DMS153 treated with DMSO at 0.1 percent for 48 hours (cell line): Measurements from ENCODE around the gene LRMDA.

Experiments
- DNase-seq: peaks from one replicate; lab custom pipeline; 2025; ENCODE audit not compliant: unreplicated experiment; lab: John Stamatoyannopoulos, UW

The LRMDA gene

DNA sequence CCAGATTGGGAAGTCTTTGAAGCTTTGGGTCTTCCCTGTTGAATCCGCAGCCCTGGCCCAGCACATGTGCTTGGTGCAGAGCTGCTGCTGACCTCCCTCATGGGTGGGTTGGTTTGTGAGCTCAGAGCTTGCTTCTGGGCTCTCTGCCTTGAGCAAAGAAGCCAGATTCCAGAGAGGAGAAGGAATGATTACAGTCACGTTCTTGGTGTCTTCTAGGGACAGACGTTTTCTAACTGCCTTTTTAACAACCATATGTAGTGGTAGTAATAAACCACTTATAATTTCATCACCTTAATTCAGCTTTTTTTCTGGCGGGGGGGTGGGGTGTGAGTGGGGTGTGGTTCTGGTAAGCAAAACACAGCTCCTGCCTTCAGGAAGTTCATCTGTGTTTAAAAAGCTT lies 39.5 kb downstream of the LRMDA start:
- no peak for DNase-seq

DNA sequence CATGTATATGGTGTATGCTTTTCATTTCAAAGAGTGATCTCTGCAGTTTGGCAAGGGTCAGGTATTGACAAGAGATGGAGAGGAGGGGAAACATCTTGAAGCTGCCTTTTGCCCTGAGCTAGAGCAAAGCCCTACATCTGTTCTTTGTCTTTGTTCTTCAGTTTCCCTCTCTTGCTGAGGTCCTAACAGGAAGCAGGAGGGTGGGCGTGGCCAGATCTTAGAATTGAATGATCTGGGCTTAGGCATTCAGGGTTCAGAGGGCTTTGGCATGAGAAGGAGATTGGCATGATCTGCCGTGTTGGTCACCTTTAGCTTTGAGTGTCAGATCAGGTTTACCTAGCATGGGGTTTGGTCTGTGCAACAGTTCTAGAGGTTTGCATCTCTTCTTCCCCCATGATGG lies 41.3 kb downstream of the LRMDA start:
- no peak for DNase-seq

DNA sequence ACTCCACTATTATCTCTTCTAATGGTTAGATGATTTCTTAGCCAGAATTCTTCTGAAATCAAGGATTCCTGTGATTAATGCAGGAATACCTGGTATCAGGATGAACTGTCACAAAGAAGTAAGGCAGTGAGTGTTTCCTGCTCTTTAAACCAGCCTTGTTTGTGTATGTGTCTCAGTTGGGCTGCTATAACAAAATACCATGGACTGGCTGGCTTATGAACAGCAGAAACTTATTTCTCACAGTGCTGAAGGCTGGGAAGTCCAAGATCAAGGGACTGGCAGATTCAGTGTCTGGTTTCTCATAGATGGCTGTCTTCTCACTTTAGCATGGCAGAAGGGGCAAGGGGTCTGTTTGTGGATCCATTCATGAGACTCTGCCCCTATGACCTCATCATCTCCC lies 42.7 kb downstream of the LRMDA start:
- no peak for DNase-seq

DNA sequence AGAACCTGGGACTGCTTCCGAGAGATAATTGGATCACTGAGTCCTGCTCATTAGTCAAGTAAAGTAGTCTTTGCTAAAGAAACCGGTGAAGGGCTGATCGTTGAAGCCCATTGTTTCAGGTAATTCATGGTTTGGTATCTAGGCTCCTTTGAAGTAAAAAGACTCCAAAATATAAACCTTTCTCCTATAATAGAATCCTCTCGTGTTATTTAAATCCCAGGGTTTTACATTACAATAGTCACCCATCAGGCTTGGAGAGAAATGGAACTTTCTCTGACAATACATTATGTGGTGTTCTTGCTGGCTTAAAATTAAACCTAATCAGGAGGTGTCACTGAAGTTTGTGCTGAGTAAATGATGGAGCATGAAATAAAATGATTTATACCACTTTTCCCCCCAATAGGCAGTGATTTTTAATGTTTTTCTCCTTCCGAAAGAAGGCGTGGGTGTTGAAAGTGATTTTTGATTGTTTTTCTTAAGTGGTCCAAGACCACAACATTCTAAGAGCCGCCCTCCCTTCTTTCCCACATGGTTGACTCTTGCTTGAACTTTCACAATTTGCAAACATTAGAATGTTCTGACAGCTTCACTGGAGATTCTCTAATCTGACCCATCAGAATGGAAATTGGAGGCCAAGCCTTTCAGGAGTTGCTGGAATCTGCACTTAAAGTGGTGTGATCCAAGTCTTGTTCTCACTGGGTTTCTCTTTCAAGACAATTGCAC lies 44.2 kb downstream of the LRMDA start:
- DNase-seq, result no peak

DNA sequence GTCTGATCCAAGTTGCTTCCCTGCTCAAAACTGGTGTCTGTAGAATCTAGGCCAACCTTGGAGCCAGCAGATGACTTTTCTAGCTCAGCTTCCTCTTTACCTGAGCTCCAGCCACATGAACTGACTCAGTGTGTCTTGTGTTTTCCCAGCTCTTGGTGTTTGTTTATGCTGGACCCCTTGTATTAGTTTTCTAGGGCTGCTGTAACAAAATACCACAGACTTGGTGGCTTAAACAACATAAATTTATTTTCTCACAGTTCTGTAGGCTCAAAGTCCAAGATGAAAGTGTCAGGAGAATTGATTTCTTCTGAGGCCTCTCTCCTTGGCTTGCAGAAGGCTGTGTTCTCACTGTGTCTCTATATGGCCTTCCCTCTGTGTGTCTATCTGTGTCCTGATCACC lies 45.1 kb downstream of the LRMDA start:
- DNase-seq, result no peak

DNA sequence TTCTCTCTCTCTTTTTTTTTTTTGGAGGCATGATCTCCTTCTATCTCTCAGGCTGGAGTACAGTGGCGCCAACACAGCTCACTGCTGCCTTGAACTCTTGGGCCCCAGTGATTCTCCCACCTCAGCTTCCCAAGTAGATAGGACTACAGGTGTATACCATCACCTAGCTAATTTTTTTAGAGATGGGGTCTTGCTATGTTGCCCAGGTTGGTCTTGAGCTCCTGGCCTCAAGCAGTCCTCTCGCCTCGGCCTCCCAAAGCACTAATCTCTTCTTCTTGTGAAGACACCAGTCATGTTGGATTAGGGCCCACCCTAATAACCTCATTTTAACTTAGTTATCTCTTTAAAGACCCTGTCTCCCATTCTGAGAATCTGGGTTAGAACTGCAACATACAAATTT lies 45.6 kb downstream of the LRMDA start:
- no peak for DNase-seq

DNA sequence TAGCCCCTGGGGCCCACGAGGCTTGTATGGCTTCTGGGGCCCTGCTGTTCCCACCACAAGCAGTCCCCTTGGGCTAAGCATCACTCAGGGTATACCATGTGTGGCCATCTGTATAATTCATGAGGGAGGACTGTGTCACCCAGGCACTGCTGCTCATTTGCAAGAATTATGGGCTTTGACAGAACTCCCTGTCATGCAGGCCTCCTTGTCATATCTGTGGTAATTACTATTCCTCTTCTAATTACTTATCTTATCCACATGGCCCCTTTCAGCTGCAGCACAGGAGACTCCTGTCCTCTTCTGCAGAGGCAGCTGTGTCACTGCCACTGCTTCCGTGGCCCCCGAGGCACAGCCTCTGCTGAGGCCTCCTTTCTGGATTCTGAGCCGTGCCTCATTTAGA lies 46.3 kb downstream of the LRMDA start:
- DNase-seq, result no peak

DNA sequence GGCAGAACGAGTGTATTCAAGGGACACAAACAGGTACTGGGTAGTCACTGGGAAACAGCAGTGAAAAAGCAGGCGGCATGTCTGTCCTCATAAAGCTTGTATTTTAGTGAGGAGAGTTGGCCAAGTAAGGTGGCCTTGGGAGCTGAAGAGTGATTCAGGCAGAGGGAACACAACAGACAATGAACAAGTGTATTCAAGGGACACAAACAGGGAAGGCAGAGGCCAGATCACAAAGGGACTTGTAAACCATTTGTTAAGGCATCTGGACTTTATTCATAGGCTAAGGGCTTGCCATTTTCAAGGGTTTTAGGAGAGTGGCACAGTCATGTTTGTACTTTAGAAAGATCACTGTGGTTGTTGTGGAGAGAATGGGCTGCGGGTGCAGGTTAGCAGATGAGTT lies 49.0 kb downstream of the LRMDA start:
- DNase-seq, result no peak

DNA sequence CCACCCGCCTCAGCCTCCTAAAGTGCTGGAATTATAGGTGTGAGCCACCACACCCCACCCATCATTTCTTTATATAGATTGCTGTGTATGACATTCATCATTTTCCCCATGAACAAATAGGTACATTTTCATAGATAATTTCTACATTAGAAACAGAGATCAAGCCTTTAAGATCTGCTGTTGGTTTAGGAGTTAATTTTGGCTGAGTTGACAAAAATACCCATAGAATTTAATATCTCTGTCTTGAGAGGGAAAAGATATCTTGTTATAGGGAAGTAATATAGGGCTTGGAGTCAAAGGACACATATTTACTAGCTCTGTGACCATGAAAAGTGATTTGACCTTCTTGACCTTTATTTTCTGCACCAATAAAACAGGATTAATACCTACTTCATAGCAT lies 51.8 kb downstream of the LRMDA start:
- DNase-seq, result no peak

DNA sequence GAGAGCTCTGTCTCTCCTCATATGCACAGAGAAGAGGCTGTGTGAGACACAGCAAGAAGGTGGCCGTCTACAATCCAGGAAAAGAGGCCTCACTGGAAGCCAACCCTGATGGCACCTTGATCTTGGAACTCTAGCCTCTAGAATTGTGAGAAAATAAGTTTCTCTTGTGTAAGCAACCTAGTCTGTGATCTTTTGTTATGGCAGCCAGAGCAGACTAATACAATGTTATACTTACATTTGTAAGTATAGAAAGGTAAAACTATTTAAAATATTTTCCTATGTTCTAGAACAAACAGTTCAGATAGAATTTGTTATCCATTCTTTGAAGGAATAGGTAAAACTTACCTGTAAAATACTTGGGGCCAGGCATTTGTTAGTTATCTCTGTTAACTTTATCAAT lies 53.3 kb downstream of the LRMDA start:
- DNase-seq, result no peak

DNA sequence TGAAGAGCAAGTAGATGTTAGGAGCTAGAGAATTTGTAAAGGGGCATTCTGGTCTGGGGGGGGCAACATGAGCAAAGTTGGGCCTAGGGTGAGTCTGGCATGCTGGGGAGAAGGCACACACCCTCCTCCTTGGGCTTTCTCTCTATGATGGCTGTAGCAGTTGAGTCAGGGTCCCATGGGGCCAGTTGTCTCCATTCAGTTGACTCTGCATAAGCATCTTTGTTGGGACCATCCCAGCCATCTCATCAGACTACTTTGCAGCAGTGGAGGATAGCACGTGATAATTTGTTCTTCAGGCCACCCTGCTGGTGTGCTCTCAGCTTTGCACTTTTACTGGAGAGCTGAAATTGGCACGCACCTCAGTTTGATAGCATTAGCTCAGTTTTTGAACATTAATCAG lies 55.2 kb downstream of the LRMDA start:
- no peak for DNase-seq

DNA sequence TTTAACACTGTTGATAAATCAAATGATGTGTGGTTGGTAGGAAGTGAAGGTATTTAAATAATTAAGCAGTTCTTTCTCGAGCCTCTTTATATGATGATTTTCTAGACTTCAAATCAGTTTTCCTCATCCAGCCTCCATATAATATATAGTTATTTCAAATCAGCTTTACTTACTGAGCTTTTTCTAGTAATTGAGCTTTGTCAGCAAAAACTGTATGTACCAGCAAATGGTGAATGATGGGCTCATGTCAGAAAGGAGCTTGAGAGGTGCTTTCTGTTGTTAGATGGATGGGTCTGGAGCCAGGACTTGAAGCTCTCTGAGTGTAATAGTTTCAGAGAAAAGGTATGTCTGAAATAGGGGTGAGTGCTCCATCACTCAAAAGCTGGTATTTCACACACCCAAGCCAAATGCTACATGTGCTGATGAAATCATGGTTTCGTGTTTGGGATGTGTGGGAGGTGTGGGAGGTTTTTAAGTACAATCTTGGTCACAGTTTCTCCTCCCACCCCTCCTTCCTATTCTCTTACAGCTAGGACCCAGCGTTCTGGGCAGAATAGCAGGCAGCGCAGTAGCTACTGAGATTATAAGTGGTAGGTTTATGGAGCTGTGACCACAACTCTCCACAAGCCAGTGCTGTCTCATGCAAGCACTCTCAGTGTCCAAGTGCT lies 55.8 kb downstream of the LRMDA start:
- DNase-seq, result no peak

DNA sequence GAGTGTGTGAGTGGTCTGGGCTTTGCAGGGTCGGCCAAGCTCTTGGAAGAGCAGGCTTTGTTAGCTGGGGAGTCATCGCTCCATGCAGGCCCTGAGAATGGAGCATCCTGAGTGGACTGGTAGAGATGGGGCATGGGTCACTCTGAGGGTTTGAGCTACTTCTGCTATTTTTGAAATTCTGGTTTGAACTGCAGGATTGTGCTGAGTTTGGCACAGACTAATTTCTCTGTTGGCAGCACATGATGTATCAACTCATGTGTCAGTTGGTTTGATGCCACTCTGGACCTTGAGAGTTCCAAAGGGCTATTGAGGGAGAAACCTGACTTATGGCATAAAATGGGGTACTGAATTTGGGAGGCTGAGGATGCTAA lies 56.3 kb downstream of the LRMDA start:
- no peak for DNase-seq

DNA sequence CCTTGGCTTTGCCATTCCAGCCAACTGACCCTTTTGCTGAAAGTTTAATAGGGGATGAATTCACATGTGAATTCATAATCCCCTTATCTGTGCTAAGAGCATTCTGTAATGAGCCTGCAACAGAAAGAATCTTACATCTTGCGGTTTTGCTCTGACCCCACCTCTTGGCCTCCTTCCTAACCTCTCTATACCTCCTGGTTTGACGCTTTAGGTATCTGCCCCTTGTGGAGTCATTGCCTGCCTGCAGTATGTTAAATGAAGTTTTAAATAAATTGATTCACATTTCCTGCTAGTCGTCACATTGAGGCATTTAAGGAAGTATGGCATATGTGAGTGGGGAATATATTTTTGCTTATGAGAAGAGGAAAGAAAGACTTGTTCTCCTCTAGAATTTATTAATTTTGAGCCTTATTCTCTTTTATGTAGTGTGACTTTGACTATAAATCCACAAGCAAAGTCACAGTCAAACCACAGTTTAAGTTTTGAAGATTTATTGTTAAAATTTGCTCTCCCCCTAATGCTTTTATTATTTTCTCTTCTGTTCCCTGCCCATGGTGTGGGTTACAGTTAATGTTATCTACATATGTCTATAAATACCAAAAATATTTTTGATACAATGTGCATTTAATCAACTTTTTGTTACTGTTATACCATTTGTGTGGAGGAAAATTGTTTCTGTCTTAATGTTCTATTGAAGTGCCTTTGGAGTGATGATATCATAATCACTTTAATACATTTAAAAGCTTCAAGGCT lies 60.9 kb downstream of the LRMDA start:
- no peak for DNase-seq

DNA sequence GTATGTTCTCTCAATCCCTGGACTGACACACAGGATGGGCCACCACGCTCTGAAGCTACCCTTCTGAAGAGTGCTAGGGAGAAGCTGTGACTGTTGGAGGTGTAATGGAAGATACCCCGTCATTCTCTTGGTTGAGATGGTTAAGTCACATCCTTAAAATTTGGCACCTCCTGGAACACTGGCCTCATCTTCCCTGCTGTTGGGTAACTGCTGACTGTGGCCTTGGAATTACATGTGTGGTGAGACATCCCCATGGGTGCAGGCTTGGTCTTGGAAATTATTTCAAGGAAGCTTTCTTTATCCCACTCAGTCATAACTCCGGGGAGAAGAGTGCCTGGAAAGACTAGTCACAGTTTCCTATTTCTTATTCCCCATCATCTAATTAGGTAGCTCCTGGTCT lies 62.0 kb downstream of the LRMDA start:
- no peak for DNase-seq

DNA sequence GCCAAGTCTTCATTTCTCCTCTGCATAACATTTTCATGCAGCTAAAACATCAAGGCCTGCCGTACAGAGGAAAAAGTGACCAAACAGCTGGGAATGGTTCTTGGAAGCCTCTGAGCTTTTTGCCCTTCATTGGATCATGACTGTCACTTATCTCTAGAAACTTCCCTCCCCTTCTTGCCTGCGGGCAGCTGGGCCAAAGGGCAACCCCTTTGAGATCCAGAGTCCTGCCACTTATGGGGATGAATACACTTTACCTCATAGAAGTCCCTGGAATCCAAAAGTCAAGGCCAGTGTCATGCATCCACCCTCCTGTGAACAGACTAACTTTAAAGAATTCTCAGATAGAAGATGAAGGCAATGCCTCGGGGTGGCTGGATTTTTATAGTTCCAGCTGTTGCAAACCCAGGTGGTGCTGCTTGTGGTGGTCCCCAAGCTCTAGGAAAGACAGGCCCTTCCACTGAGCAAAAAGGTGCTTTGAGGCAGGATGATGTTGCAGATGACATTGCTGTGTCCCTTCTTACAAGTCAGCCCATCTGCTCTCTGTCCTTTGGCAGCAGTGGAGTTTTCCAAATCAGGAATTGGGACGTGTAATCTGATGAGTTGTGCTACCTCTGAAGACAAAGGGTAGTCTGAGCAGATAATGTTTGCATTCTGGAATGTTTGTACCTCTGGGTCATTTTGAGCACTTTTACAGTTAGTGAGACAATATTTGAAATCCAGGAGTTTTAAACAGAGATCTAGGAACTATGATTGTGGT lies 64.2 kb downstream of the LRMDA start:
- no peak for DNase-seq

DNA sequence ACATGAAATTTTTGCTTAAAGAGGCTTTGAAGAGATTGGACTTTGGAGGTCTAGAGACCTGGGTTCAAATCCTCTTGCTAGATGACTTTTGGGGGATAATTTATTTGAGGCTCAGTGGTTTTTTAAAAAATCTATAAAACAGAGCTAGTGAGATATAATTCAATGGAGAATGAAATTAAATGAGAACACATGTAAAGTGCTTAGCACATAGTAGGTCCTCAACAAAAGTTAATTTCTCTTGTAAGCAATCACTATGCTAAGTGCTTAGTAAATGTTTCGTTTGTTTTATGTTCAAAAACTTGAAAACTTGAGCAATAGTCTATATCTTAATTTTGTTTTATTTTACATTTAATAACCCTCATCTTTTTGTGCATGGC lies 64.8 kb downstream of the LRMDA start:
- DNase-seq, result no peak

DNA sequence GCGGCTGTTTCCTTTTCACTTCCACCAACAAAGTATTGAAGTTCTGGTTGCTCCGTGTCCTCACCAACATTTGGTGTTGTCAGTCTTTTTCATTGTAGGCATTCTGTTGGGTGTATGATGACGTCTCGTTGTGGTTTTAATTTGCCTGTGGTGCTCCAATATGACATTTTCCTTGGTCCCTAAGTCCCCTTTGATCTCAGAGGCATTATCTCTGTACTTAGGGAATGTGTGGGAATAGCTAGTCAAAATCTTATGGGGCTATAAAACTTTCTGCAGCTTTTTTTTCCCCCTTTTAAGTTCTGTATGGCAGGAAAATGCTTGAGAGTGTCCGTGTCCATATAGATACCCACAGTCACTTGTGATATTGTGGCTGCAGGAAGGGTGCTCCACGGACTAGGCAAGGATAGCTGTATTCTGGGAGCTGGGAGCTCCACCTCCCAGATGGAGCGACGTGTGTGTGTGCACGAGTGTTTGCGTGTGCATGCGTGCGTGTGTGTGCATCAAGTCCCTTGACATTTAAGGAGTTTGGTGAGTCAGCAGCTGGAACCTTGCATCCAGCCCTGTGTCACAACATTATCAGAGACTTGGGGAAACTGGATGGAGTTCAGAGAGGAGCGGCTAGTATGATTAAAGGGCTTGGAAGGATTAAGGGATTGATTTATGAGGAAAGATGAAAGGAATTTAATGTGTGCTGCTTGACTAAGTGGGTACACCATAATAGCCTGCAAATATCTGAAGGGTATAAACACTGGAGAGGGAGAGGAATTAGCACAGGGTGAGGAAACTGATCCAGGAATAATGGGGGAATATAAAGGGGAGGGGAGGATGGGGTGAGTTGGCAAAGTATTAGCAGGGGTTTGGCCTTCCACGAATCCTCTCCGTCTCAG lies 66.8 kb downstream of the LRMDA start:
- no peak for DNase-seq

DNA sequence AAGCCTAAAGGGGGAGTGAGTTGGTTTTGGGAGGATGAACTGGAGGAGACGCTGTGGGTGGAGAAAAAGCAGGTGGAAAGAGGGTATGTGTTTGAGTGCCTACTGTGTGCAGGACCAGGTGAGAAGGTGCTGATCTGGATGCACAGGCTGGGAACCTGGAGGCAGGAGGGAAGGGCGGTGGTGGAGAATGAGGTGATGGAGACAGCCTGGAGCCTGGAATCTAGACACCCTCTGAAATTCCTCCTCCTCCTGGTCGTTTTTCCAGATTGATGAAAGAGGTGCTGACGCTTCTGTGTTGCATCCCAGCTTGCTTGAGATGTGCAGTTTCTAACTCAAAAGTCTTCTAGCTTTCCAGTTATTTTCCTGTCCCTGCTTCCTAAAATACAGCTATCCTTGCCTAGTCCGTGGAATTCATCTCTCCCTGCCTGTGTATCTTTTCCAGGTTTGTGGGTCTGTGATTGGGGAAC lies 67.5 kb downstream of the LRMDA start:
- no peak for DNase-seq

DNA sequence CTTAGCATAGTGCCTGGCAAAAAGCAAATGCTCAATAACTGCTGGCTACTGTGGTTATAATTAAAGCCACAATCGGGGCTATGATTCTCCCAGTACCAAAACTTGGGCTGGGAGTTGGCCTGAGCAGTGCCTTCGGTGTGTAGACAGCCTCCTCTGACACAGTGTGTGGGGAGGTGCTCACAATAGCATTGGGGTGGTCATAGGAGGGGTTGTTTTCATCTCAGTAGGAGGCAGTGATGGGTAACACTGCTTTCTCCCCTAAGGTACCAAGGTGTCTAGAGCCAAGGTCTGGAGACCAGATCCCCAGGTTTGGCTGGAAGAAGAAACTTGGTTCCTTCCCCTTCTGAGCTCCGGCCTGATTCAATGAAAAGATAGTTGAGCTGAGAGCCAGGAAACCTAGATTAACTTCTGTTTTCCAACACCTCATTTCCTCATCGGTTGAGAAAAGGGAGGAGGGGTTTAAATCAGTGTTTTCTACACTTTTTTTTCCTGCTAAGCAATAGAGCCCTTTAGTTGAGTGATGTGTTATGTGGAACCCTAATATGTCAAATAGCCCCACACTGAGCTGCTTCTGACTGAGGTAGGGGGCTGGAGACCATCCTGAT lies 68.2 kb downstream of the LRMDA start:
- DNase-seq, result no peak
